Ishikawa (cell line): ENCODE results near the gene GDI2.

Experiments used
- CEBPB ChIP-seq: IDR thresholded peaks from 2 replicates; pipeline ENCODE4 v1.6.1; 2012
- CREB1 ChIP-seq: IDR thresholded peaks from 2 replicates; pipeline ENCODE4 v1.6.1; 2012; ENCODE audit warnings: low read depth
- EGR1 ChIP-seq: IDR thresholded peaks from 2 replicates; pipeline ENCODE4 v1.6.1; 2012
- EP300 ChIP-seq: IDR thresholded peaks from 2 replicates; pipeline ENCODE4 v1.6.1; 2012; ENCODE audit warnings: borderline replicate concordance
- FOXM1 ChIP-seq: IDR thresholded peaks from 2 replicates; pipeline ENCODE4 v1.6.1; 2012; ENCODE audit warnings: low read depth, borderline replicate concordance
- MAX ChIP-seq: IDR thresholded peaks from 2 replicates; pipeline ENCODE4 v1.6.1; 2012
- NFIC ChIP-seq: IDR thresholded peaks from 2 replicates; pipeline ENCODE4 v1.6.1; 2012
- RAD21 ChIP-seq: IDR thresholded peaks from 2 replicates; pipeline ENCODE4 v1.6.1; 2012; ENCODE audit warnings: low read depth
- REST ChIP-seq: IDR thresholded peaks from 2 replicates; pipeline ENCODE4 v1.6.1; 2012; ENCODE audit warnings: low read depth, mild to moderate bottlenecking
- TAF1 ChIP-seq: IDR thresholded peaks from 2 replicates; pipeline ENCODE4 v1.6.1; 2012; ENCODE audit warnings: low read depth, mild to moderate bottlenecking
- TCF12 ChIP-seq: IDR thresholded peaks from 2 replicates; pipeline ENCODE4 v1.6.1; 2012; ENCODE audit warnings: low read depth
- TEAD4 ChIP-seq: IDR thresholded peaks from 2 replicates; pipeline ENCODE4 v1.6.1; 2012
- USF1 ChIP-seq: IDR thresholded peaks from 2 replicates; pipeline ENCODE4 v1.6.1; 2012
- YY1 ChIP-seq: IDR thresholded peaks from 2 replicates; pipeline ENCODE4 v1.6.1; 2012; ENCODE audit warnings: low read depth
- ZBTB7A ChIP-seq: IDR thresholded peaks from 2 replicates; pipeline ENCODE4 v1.6.1; 2012; ENCODE audit warnings: low read depth

GDI2 gene

GRCh38 chr10:5751601-5752253 lies 61.5 kb downstream of the GDI2 start:
- no peak for TF ChIP-seq USF1
- no peak for TF ChIP-seq EP300
- TF ChIP-seq ZBTB7A = no peak
- no peak for TF ChIP-seq NFIC
- no peak for TF ChIP-seq RAD21
- no peak for TF ChIP-seq EGR1
- TF ChIP-seq TCF12 = no peak
- no peak for TF ChIP-seq CREB1

- TF ChIP-seq CEBPB = no peak
- no peak for TF ChIP-seq CREB1
- TF ChIP-seq FOXM1 = no peak
- no peak for TF ChIP-seq ZBTB7A
- TF ChIP-seq TAF1 = no peak
- no peak for TF ChIP-seq USF1
- TF ChIP-seq MAX = no peak
- no peak for TF ChIP-seq NFIC
- no peak for TF ChIP-seq RAD21
- no peak for TF ChIP-seq REST
Measured at GRCh38 chr10:5748394-5748803, 64.8 kb downstream of the GDI2 start.

- TF ChIP-seq CREB1 = no peak
- TF ChIP-seq REST = no peak
- no peak for TF ChIP-seq CEBPB
- TF ChIP-seq FOXM1 = no peak
- no peak for TF ChIP-seq EP300
- no peak for TF ChIP-seq RAD21
- no peak for TF ChIP-seq TAF1
- no peak for TF ChIP-seq USF1
- TF ChIP-seq EGR1 = no peak
- TF ChIP-seq TEAD4 = no peak
- TF ChIP-seq ZBTB7A = no peak
- no peak for TF ChIP-seq YY1
- no peak for TF ChIP-seq NFIC
Measured at GRCh38 chr10:5746197-5746596, 67.0 kb downstream of the GDI2 start.

- no peak for TF ChIP-seq ZBTB7A
- no peak for TF ChIP-seq TEAD4
Measured at GRCh38 chr10:5744849-5745248, 68.4 kb downstream of the GDI2 start.

- no peak for TF ChIP-seq MAX
- no peak for TF ChIP-seq EP300
- no peak for TF ChIP-seq CEBPB
Measured at GRCh38 chr10:5743736-5744135, 69.5 kb downstream of the GDI2 start.

GRCh38 chr10:5742116-5742515 lies 71.1 kb downstream of the GDI2 start:
- no peak for TF ChIP-seq TEAD4

GRCh38 chr10:5741276-5741675 lies 72.0 kb downstream of the GDI2 start:
- no peak for TF ChIP-seq NFIC
- TF ChIP-seq RAD21 = no peak
- TF ChIP-seq EP300 = no peak
